Gastroesophageal sphincter (tissue), 4 donors: Measurements from ENCODE around the gene CTSG. TPM values are rescaled to one million over a fixed set of nuclear protein-coding genes. Genes with fewer than 3 reads are reported as not detected.
"Not testable (repeated sequence)": the region's sequence is repeated elsewhere in the genome, so short reads cannot be mapped to it uniquely, and the experiment has no call there.

Experiments
- ATAC-seq: fragments of 150-250 bp; one replicate; pipeline ENCODE4 v1.9.1; 2016; ENCODE audit warnings: mild to moderate bottlenecking, moderate library complexity
- H3K27ac ChIP-seq, 4 donors: fragments of 200-600 bp; sonication (generic) in 3 of 4; 1 replicate in 3 of 4; 2 replicates in 1 of 4; pipeline ENCODE4 v1.5.1; 2016 to 2019
- H3K27me3 ChIP-seq: fragments of 200-600 bp; sonication (generic); one replicate; pipeline ENCODE4 v1.5.1; 2019
- H3K36me3 ChIP-seq, 2 donors: fragments of 200-600 bp; sonication (generic); one replicate each; pipeline ENCODE4 v1.5.1; 2019; ENCODE audit warnings: control low read depth in 1 of 2
- H3K4me1 ChIP-seq, 3 donors: fragments of 200-600 bp; sonication (generic); 1 replicate in 2 of 3; 2 replicates in 1 of 3; pipeline ENCODE4 v1.5.1; 2016 to 2019; ENCODE audit warnings: control low read depth in 2 of 3
- H3K4me3 ChIP-seq, 2 donors: fragments of 200-600 bp; sonication (generic); one replicate each; pipeline ENCODE4 v1.5.1; 2019; ENCODE audit warnings: mild to moderate bottlenecking in 1 of 2, moderate library complexity in 1 of 2
- H3K9me3 ChIP-seq, 3 donors: fragments of 200-600 bp; sonication (generic); one replicate each; pipeline ENCODE4 v1.5.1; 2017 to 2019; ENCODE audit warnings: control low read depth in 2 of 3
- EP300 ChIP-seq: sonication (generic); formaldehyde crosslinking; IDR thresholded peaks from one replicate; pipeline ENCODE4 v1.6.1; 2017; ENCODE audit warnings: antibody characterized with exemption, mild to moderate bottlenecking
- POLR2A ChIP-seq, 2 donors: fragments of 450-650 bp; IDR thresholded peaks; one replicate each; pipeline ENCODE4 v1.6.1; 2017; ENCODE audit warnings: antibody characterized with exemption in 2 of 2, mild to moderate bottlenecking in 2 of 2, moderate library complexity in 1 of 2
- POLR2AphosphoS5 ChIP-seq: sonication (generic); formaldehyde crosslinking; IDR thresholded peaks from one replicate; pipeline ENCODE4 v1.6.1; 2017; ENCODE audit warnings: antibody characterized with exemption
- WGBS, 2 donors: methylation state at CpG; one replicate each; pipeline ENCODE4 v1.1.5; 2018; ENCODE audit warnings: low coverage in 1 of 2; 5-methylcytosine and 5-hydroxymethylcytosine counted together
- total RNA-seq, 4 donors: library from RNA; depleted of rRNA; stranded (reverse); fragments of >200 nt; gene quantifications; one replicate each; pipeline ENCODE4 v1.1.0, GENCODE V29; 2016
- TF ChIP-seq, protein P1 (sequence below), 4 experiments: fragments of 200-600 bp in 2 of 4; fragments of 450-650 bp in 2 of 4; sonication (generic) in 1 of 4; IDR thresholded peaks; one replicate each; pipeline ENCODE4 v1.5.1; 2017 to 2019; ENCODE audit warnings: antibody characterized with exemption in 4 of 4, mild to moderate bottlenecking in 2 of 4, moderate library complexity in 2 of 4

CTSG gene
- total RNA-seq, 4 donors from 2014 or later = 2.1 to 17.2 (median 5.4) TPM; not detected in 1

- ATAC-seq = no peak
- H3K9me3 ChIP-seq = peaks cover 0 to 51% (median 0%) of the 10 kb centered on the region in 3 donors
- TF ChIP-seq POLR2A (IDR thresholded peaks at IDR 0.05) (no peak), EP300 (no peak), POLR2AphosphoS5 (no peak)
- TF ChIP-seq, protein P1, sequence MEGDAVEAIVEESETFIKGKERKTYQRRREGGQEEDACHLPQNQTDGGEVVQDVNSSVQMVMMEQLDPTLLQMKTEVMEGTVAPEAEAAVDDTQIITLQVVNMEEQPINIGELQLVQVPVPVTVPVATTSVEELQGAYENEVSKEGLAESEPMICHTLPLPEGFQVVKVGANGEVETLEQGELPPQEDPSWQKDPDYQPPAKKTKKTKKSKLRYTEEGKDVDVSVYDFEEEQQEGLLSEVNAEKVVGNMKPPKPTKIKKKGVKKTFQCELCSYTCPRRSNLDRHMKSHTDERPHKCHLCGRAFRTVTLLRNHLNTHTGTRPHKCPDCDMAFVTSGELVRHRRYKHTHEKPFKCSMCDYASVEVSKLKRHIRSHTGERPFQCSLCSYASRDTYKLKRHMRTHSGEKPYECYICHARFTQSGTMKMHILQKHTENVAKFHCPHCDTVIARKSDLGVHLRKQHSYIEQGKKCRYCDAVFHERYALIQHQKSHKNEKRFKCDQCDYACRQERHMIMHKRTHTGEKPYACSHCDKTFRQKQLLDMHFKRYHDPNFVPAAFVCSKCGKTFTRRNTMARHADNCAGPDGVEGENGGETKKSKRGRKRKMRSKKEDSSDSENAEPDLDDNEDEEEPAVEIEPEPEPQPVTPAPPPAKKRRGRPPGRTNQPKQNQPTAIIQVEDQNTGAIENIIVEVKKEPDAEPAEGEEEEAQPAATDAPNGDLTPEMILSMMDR (IDR thresholded peaks at IDR 0.05) = no peak
Measured at GRCh38 chr14:24597403-24597802, 21.4 kb upstream of the CTSG start.

GRCh38 chr14:24595073-24595808 is 19.2 kb upstream of the CTSG start:
- no peak overlapping the region for H3K27ac ChIP-seq
- peaks cover 0 to 55% (median 0%) of the 10 kb centered on the region in 3 donors for H3K9me3 ChIP-seq
- H3K4me1 ChIP-seq = no peaks in the 10 kb centered on the region
- no peaks in the 10 kb centered on the region for H3K36me3 ChIP-seq
- TF ChIP-seq POLR2A (IDR thresholded peaks at IDR 0.05) = no peak
- TF ChIP-seq, protein P1 (IDR thresholded peaks at IDR 0.05) = no peak
- no peak for TF ChIP-seq EP300
- TF ChIP-seq POLR2AphosphoS5 = no peak
- ATAC-seq = no peak
- no peaks in the 10 kb centered on the region for H3K27me3 ChIP-seq
- H3K4me3 ChIP-seq = no peak overlapping the region
- no CpG with 5 or more reads among the region's 3 CpGs for WGBS, 2 donors

More at GRCh38 chr14:24597403-24597802, 21.4 kb upstream of the CTSG start:
- Histone ChIP-seq H3K27me3 (no peaks in the 10 kb centered on the region), H3K4me3 (no peak overlapping the region), H3K36me3 (no peaks in the 10 kb centered on the region), H3K27ac (no peak overlapping the region), H3K4me1 (no peaks in the 10 kb centered on the region)

- ATAC-seq, H3K36me3 ChIP-seq, H3K4me1 ChIP-seq, H3K27me3 ChIP-seq, H3K27ac ChIP-seq, H3K4me3 ChIP-seq: not testable (repeated sequence)
- peaks cover 0 to 73% (median 0%) of the 10 kb centered on the region in 3 donors for H3K9me3 ChIP-seq
- WGBS, 2 donors = 64 to 77% methylated on average over 2 of the region's 2 CpGs
Measured at GRCh38 chr14:24591004-24591403, 15.0 kb upstream of the CTSG start.

- H3K27ac ChIP-seq, H3K36me3 ChIP-seq, H3K4me1 ChIP-seq, ATAC-seq, H3K4me3 ChIP-seq, H3K27me3 ChIP-seq: not testable (repeated sequence)
- peaks cover 0 to 43% (median 0%) of the 10 kb centered on the region in 3 donors for H3K9me3 ChIP-seq
- 88% methylated on average over 1 of the region's 3 CpGs; no CpG with 5 or more reads in 1 of the 2 donors for WGBS, 2 donors
Measured at GRCh38 chr14:24584402-24584801, 8.4 kb upstream of the CTSG start.

DNA sequence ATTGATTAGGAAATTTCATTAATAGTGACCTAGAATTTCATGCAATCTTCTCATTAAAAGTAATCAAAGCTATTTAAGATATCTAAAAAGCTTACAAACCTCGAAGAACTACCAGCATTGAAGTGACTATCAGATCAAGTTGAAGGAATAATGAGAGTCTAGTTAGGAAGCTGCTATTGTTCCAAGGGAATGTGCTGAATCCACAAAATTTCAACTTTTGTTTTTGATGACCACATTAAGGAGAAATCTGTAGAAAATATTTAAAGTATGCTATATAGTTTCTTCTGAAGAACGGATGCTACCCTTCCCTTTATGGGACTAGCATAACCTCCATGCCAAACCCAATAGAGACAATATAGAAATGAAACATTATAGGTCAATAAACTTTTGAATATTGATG is 2.5 kb upstream of the CTSG start:
- Histone ChIP-seq H3K27me3 (peaks cover 6% of the 10 kb centered on the region), H3K9me3 (peaks cover 0 to 4% (median 0%) of the 10 kb centered on the region in 3 donors), H3K36me3 (no peaks in the 10 kb centered on the region), H3K4me1 (no peaks in the 10 kb centered on the region), H3K4me3 (no peak overlapping the region), H3K27ac (no peak overlapping the region)
- no peak for ATAC-seq
- 63 to 66% methylated on average over 2 of the region's 2 CpGs for WGBS, 2 donors
- TF ChIP-seq EP300 = no peak
- no peak for TF ChIP-seq POLR2A (IDR thresholded peaks at IDR 0.05)
- TF ChIP-seq, protein P1 (IDR thresholded peaks at IDR 0.05) = no peak
- no peak for TF ChIP-seq POLR2AphosphoS5

DNA sequence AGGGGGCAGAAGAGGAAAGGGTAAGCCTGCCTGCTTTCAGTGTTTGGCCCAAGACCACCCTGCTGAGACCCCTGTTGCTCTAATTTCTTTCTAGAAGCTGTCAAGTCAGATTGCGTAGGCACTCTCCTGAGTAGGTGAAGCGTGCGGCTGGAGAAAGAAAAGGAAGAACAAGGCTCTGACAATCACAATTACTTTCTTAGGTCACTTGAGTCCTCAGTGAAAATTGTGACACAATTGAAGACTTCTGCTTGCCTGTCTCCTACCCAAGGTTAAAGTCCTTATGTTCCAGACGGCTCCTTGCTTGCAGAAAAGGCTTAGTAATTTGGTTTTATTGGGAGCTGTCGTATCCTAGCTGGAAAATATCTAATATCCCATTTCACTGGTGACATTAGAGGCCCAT is 721 bp upstream of the CTSG start:
- Histone ChIP-seq H3K36me3 (no peaks in the 10 kb centered on the region), H3K4me1 (no peaks in the 10 kb centered on the region), H3K4me3 (no peak overlapping the region), H3K27me3 (peaks cover 6% of the 10 kb centered on the region), H3K9me3 (no peaks in the 10 kb centered on the region), H3K27ac (no peak overlapping the region)
- TF ChIP-seq POLR2A (IDR thresholded peaks at IDR 0.05) (no peak), EP300 (no peak), POLR2AphosphoS5 (no peak)
- TF ChIP-seq, protein P1 (IDR thresholded peaks at IDR 0.05) = no peak
- 68 to 88% methylated on average over 3 to 5 of the region's 5 CpGs for WGBS, 2 donors
- ATAC-seq = no peak
